OCI-LY3 (cell line): Measurements from ENCODE around the gene MAGI1.

Experiments used
- H2AFZ ChIP-seq: fragments of 200-600, 300-600 bp; shearing (Covaris generic); 2 replicates; pipeline ENCODE4 v1.6.0; 2014; ENCODE audit warnings: antibody characterized with exemption, low read depth, low read length
- H3K27ac ChIP-seq: fragments of 200-600, 300-600 bp; sonication (generic); 2 replicates; pipeline ENCODE4 v1.5.1; 2014; ENCODE audit warnings: mild to moderate bottlenecking, low read length, moderate library complexity, mixed read lengths
- H3K27me3 ChIP-seq: fragments of 200-600, 300-600 bp; sonication (generic); 2 replicates; pipeline ENCODE4 v1.6.1; 2014; ENCODE audit warnings: low read depth, low read length, mixed read lengths
- H3K36me3 ChIP-seq: fragments of 200-600, 300-600 bp; sonication (generic); replicated peaks from 2 replicates; pipeline ENCODE3; 2014; ENCODE audit warnings: low read depth, low read length, mixed read lengths
- H3K4me1 ChIP-seq: fragments of 300-600, 200-600 bp; sonication (generic); 2 replicates; pipeline ENCODE4 v1.6.1; 2014; ENCODE audit warnings: low read length, mixed read lengths
- H3K4me2 ChIP-seq: fragments of 200-600, 300-600 bp; sonication (generic); 2 replicates; pipeline ENCODE4 v1.6.1; 2014; ENCODE audit warnings: low read length, mixed read lengths
- H3K4me3 ChIP-seq: fragments of 300-600, 200-600 bp; sonication (generic); 2 replicates; pipeline ENCODE4 v1.5.1; 2014; ENCODE audit warnings: antibody characterized with exemption, mild to moderate bottlenecking, low read length, moderate library complexity
- H3K79me2 ChIP-seq: fragments of 300-600, 200-600 bp; shearing (Covaris generic); 2 replicates; pipeline ENCODE4 v1.6.1; 2014; ENCODE audit warnings: mild to moderate bottlenecking, low read length, mixed read lengths
- H3K9ac ChIP-seq: fragments of 300-600, 200-600 bp; shearing (Covaris generic); 2 replicates; pipeline ENCODE4 v1.6.0; 2014; ENCODE audit warnings: mild to moderate bottlenecking, low read length, moderate library complexity
- H3K9me3 ChIP-seq: fragments of 200-600, 300-600 bp; shearing (Covaris generic); 2 replicates; pipeline ENCODE4 v1.6.1; 2014; ENCODE audit warnings: low read length, mixed read lengths; ENCODE audit not compliant: insufficient read depth
- H4K20me1 ChIP-seq: fragments of 200-600, 300-600 bp; sonication (generic); 2 replicates; pipeline ENCODE4 v1.6.1; 2016; ENCODE audit warnings: low read length, mixed read lengths; ENCODE audit not compliant: insufficient read depth
- CTCF ChIP-seq: fragments of 200-600, 300-600 bp; sonication (generic); IDR thresholded peaks from 2 replicates; pipeline ENCODE4 v1.5.1; 2014; ENCODE audit warnings: antibody characterized with exemption, low read length, low read depth
- EZH2phosphoT487 ChIP-seq: fragments of 200-600 bp; shearing (Covaris generic); IDR thresholded peaks from 2 replicates; pipeline ENCODE4 v1.6.1; 2018; ENCODE audit warnings: antibody characterized with exemption, mixed run types, low read depth

The MAGI1 gene

DNA sequence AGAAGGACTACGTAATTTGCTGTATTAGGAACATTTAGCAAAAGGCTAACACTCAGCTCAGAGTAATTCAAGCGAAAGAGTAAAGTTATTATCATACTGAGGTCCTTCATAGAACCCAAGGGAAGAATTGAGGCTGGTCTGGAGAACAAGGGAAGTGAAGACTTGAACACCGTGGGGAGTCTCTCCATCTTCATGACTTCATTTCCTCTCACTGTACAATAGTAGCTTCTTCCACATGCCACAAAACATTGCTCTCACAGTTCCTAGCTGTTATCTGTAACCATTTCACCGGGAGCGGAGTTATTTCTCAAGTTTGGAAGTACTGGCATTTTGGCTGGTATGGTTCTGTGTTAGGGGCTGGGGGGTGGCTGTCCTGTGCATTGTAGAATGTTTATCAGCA, 69.7 kb downstream of the MAGI1 start:
- Histone ChIP-seq H4K20me1 (no peaks in the 10 kb centered on the region; the same call in 1 of the 2 replicates), H2AFZ (no peak overlapping the region), H3K4me1 (peaks cover 9% of the 10 kb centered on the region), H3K27ac (no peak overlapping the region), H3K36me3 (no peaks in the 10 kb centered on the region), H3K27me3 (peaks cover 13% of the 10 kb centered on the region; the same call in 1 of the 2 replicates), H3K9me3 (no peaks in the 10 kb centered on the region), H3K79me2 (no peaks in the 10 kb centered on the region), H3K4me3 (no peak overlapping the region), H3K9ac (no peak overlapping the region), H3K4me2 (no peak overlapping the region)
- TF ChIP-seq EZH2phosphoT487 = no peak
- TF ChIP-seq CTCF = no peak

DNA sequence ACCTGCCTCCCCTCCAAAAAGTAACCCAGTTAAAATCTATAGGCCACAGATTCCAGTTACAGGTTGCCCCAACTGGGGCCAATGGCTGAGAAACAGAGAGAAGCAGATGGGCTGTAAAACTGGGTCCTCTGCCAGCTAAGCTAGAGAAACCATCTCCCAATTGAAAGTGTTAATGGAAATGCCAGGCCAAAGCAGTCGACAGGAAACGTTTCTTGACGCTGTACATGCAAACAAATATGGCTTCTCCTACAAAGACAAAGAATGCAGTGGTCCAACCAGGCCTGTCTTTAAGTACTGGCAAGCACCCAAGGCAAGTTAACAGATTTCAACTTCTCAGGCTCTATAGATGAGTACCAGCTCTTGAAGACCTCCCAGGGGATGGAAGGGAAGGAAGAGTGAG, 71.3 kb downstream of the MAGI1 start:
- Histone ChIP-seq H3K79me2 (no peaks in the 10 kb centered on the region), H3K36me3 (no peaks in the 10 kb centered on the region), H2AFZ (no peak overlapping the region), H3K9ac (no peak overlapping the region), H3K4me2 (no peak overlapping the region), H3K4me1 (peaks cover 14% of the 10 kb centered on the region), H3K27ac (no peak overlapping the region), H4K20me1 (no peaks in the 10 kb centered on the region; the same call in 1 of the 2 replicates), H3K27me3 (peaks cover 13% of the 10 kb centered on the region; the same call in 1 of the 2 replicates), H3K4me3 (no peak overlapping the region), H3K9me3 (no peaks in the 10 kb centered on the region)
- TF ChIP-seq CTCF (no peak), EZH2phosphoT487 (no peak)

DNA sequence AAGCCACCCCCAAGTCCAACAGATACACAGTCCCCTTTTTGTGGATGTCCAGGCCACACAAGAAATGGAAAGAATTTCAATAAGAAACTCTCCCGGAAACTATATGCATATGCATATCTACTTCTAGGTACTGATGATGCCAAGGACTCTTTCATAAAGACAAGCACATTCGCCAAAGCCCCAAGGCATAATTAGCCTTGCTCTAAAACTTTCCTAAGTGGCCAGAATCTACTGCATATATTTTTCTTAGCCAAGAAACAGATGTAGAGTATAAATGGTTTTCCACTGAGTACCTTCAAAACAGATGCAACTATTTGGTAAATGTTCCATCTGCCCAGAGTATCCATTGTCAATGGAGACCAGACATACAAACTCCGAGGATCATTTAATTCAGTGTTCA, 73.9 kb downstream of the MAGI1 start:
- peak overlapping the region; percentile 62 for H3K4me2 ChIP-seq

More for the DNA sequence above, 73.9 kb downstream of the MAGI1 start:
- Histone ChIP-seq H3K4me3 (no peak overlapping the region), H3K9me3 (no peaks in the 10 kb centered on the region), H3K27me3 (peaks cover 13% of the 10 kb centered on the region; the same call in 1 of the 2 replicates), H3K79me2 (no peaks in the 10 kb centered on the region), H3K4me1 (peaks cover 14% of the 10 kb centered on the region), H3K36me3 (no peaks in the 10 kb centered on the region), H3K27ac (no peak overlapping the region), H4K20me1 (no peaks in the 10 kb centered on the region; the same call in 1 of the 2 replicates), H3K9ac (no peak overlapping the region), H2AFZ (no peak overlapping the region)
- TF ChIP-seq CTCF (no peak), EZH2phosphoT487 (no peak)
